Measurements from ENCODE around the gene TULP1.
A peak's percentile ranks its signal among the peaks of the same experiment; 100 is the strongest.

TULP1 gene

GRCh38 chr6:35498422-35499067 is 14.2 kb downstream of the TULP1 start:
- H3K9me3 ChIP-seq (ENCODE audit: control insufficient read depth, low read length) = no peaks in the 10 kb centered on the region
- H2BK12ac ChIP-seq (ENCODE audit: low read length in 2 of 2) = peak overlapping the region; percentile 59 to 99
- peaks cover 8% of the 10 kb centered on the region for H3K79me1 ChIP-seq (replicated peaks; ENCODE audit: low read length, poor library complexity, severe bottlenecking)
- H2BK120ac ChIP-seq (ENCODE audit: low read depth, low read length) = peak overlapping the region; percentile 69
- peaks cover 0 to 8% of the 10 kb centered on the region in 2 experiments for H3K36me3 ChIP-seq (ENCODE audit: control insufficient read depth in 1 of 2, insufficient read depth in 2 of 2, low read depth in 1 of 2, low read length in 2 of 2)
- H2BK15ac ChIP-seq (ENCODE audit: low read depth, poor library complexity, severe bottlenecking) = peak overlapping the region; percentile 94
- H3K4me2 ChIP-seq (ENCODE audit: low read length, poor library complexity, severe bottlenecking) = peak overlapping the region; percentile 94
- H3K14ac ChIP-seq (ENCODE audit: low read length in 2 of 2) = peak overlapping the region in 1 of 2 experiments; percentile 97
- H3K9ac ChIP-seq (ENCODE audit: low read length) = peak overlapping the region; percentile 93
- 34% methylated on average over 14 of the region's 14 CpGs for WGBS
- H3K4ac ChIP-seq (ENCODE audit: low read depth in 1 of 2, low read length in 2 of 2) = peak overlapping the region; percentile 90 to 97
- peaks cover 0 to 4% of the 10 kb centered on the region in 2 experiments for H3K27me3 ChIP-seq (ENCODE audit: control insufficient read depth in 1 of 2, insufficient read depth in 1 of 2, low read length in 2 of 2)
- H4K91ac ChIP-seq (ENCODE audit: low read length) = peak overlapping the region; percentile 97
- H2AK5ac ChIP-seq (ENCODE audit: low read length, severe bottlenecking) = peak overlapping the region; percentile 94
- peak overlapping the region in 1 of 2 experiments; percentile 84 for H3K23ac ChIP-seq (ENCODE audit: low read length in 2 of 2)
- H2AFZ ChIP-seq (ENCODE audit: low read depth, low read length) = no peak overlapping the region
- peak overlapping the region; percentile 92 to 99 for H3K18ac ChIP-seq (ENCODE audit: low read depth in 1 of 2, low read length in 2 of 2)
- peaks cover 41% of the 10 kb centered on the region for H3K4me1 ChIP-seq (ENCODE audit: control insufficient read depth, insufficient read depth, low read depth, low read length)
- peak overlapping the region; percentile 76 to 81 for H3K4me3 ChIP-seq (ENCODE audit: insufficient read depth in 1 of 2, low read depth in 1 of 2, low read length in 2 of 2)
- DNase-seq = no peak
- H4K8ac ChIP-seq (ENCODE audit: low read length) = peak overlapping the region; percentile 97
- peak overlapping the region; percentile 83 for H3K27ac ChIP-seq (ENCODE audit: low read length, poor library complexity, severe bottlenecking)
- peak overlapping the region; percentile 39 for H2BK5ac ChIP-seq (ENCODE audit: low read depth, low read length, poor library complexity, severe bottlenecking)

GRCh38 chr6:35497571-35498421 is 14.9 kb downstream of the TULP1 start:
- Histone ChIP-seq H2AFZ (ENCODE audit: low read depth, low read length) (no peak overlapping the region), H3K18ac (ENCODE audit: low read depth in 1 of 2, low read length in 2 of 2) (peak overlapping the region; percentile 92 to 99), H3K36me3 (ENCODE audit: control insufficient read depth in 1 of 2, insufficient read depth in 2 of 2, low read depth in 1 of 2, low read length in 2 of 2) (peaks cover 0 to 12% of the 10 kb centered on the region in 2 experiments), H3K23ac (ENCODE audit: low read length in 2 of 2) (peak overlapping the region in 1 of 2 experiments; percentile 84), H3K14ac (ENCODE audit: low read length in 2 of 2) (peak overlapping the region; percentile 96 to 97), H3K4me3 (ENCODE audit: insufficient read depth in 1 of 2, low read depth in 1 of 2, low read length in 2 of 2) (peak overlapping the region; percentile 76 to 81), H3K79me1 (replicated peaks; ENCODE audit: low read length, poor library complexity, severe bottlenecking) (peaks cover 8% of the 10 kb centered on the region), H3K4me2 (ENCODE audit: low read length, poor library complexity, severe bottlenecking) (peak overlapping the region; percentile 94), H4K8ac (ENCODE audit: low read length) (peak overlapping the region; percentile 97), H3K27ac (ENCODE audit: low read length, poor library complexity, severe bottlenecking) (peak overlapping the region; percentile 83), H3K4me1 (ENCODE audit: control insufficient read depth, insufficient read depth, low read depth, low read length) (peaks cover 47% of the 10 kb centered on the region), H3K27me3 (ENCODE audit: control insufficient read depth in 1 of 2, insufficient read depth in 1 of 2, low read length in 2 of 2) (no peaks in the 10 kb centered on the region), H2BK120ac (ENCODE audit: low read depth, low read length) (peak overlapping the region; percentile 96), H3K9ac (ENCODE audit: low read length) (peak overlapping the region; percentile 93), H4K91ac (ENCODE audit: low read length) (peak overlapping the region; percentile 97), H2BK15ac (ENCODE audit: low read depth, poor library complexity, severe bottlenecking) (peak overlapping the region; percentile 94), H3K9me3 (ENCODE audit: control insufficient read depth, low read length) (no peaks in the 10 kb centered on the region), H2BK12ac (ENCODE audit: low read length in 2 of 2) (peak overlapping the region; percentile 59 to 99), H2BK5ac (ENCODE audit: low read depth, low read length, poor library complexity, severe bottlenecking) (peak overlapping the region; percentile 99), H2AK5ac (ENCODE audit: low read length, severe bottlenecking) (peak overlapping the region; percentile 94), H3K4ac (ENCODE audit: low read depth in 1 of 2, low read length in 2 of 2) (peak overlapping the region; percentile 91 to 97)
- peak; percentile 88 for DNase-seq
- WGBS = 6% methylated on average over 45 of the region's 77 CpGs

- Histone ChIP-seq H2BK12ac (ENCODE audit: low read length in 2 of 2) (peak within 1 kb of the TSS in 1 of 2 experiments; percentile 86), H3K18ac (ENCODE audit: low read depth in 1 of 2, low read length in 2 of 2) (peak within 1 kb of the TSS; percentile 92 to 94), H3K4me1 (ENCODE audit: control insufficient read depth, insufficient read depth, low read depth, low read length) (peaks cover 55% of the 10 kb centered on the region), H3K27me3 (ENCODE audit: control insufficient read depth in 1 of 2, insufficient read depth in 1 of 2, low read length in 2 of 2) (no peaks in the 10 kb centered on the region), H3K9ac (ENCODE audit: low read length) (peak within 1 kb of the TSS; percentile 93), H2BK120ac (ENCODE audit: low read depth, low read length) (peak within 1 kb of the TSS; percentile 96), H2BK5ac (ENCODE audit: low read depth, low read length, poor library complexity, severe bottlenecking) (peak within 1 kb of the TSS; percentile 99), H3K79me1 (replicated peaks; ENCODE audit: low read length, poor library complexity, severe bottlenecking) (peaks cover 8% of the 10 kb centered on the region), H3K4me3 (ENCODE audit: insufficient read depth in 1 of 2, low read depth in 1 of 2, low read length in 2 of 2) (peak within 1 kb of the TSS; percentile 76 to 85), H4K8ac (ENCODE audit: low read length) (peak within 1 kb of the TSS; percentile 94), H2AFZ (ENCODE audit: low read depth, low read length) (no peak within 1 kb of the TSS), H3K4me2 (ENCODE audit: low read length, poor library complexity, severe bottlenecking) (peak within 1 kb of the TSS; percentile 94), H3K27ac (ENCODE audit: low read length, poor library complexity, severe bottlenecking) (peak within 1 kb of the TSS; percentile 83), H3K4ac (ENCODE audit: low read depth in 1 of 2, low read length in 2 of 2) (peak within 1 kb of the TSS; percentile 91 to 98), H2AK5ac (ENCODE audit: low read length, severe bottlenecking) (peak within 1 kb of the TSS; percentile 79), H4K91ac (ENCODE audit: low read length) (peak within 1 kb of the TSS; percentile 97), H3K9me3 (ENCODE audit: control insufficient read depth, low read length) (no peaks in the 10 kb centered on the region), H3K23ac (ENCODE audit: low read length in 2 of 2) (peak within 1 kb of the TSS in 1 of 2 experiments; percentile 73), H2BK15ac (ENCODE audit: low read depth, poor library complexity, severe bottlenecking) (peak within 1 kb of the TSS; percentile 94), H3K14ac (ENCODE audit: low read length in 2 of 2) (peak within 1 kb of the TSS; percentile 96 to 97), H3K36me3 (ENCODE audit: control insufficient read depth in 1 of 2, insufficient read depth in 2 of 2, low read depth in 1 of 2, low read length in 2 of 2) (peaks cover 0 to 12% of the 10 kb centered on the region in 2 experiments)
- under 1% methylated on average over 37 of the region's 98 CpGs for WGBS
- peak; percentile 68 for DNase-seq
Measured at GRCh38 chr6:35496841-35497570, 15.7 kb downstream of the TULP1 start, which contains the start of gene TEAD3. Gene TEAD3, minus strand, starts transcription at chr6:35497079.
